Activated CD4-positive, alpha-beta T cell treated with anti-CD3 and anti-CD28 coated beads, Interleukin-2, Interleukin-4, amounts not matched to agents 100 ng/mL and 50 ng/mL, durations not matched to agents 16 hours and 8 hours (primary cell): ENCODE measurements around the gene BCKDK.
A peak's percentile ranks its signal among the peaks of the same experiment; 100 is the strongest.
"Not testable (repeated sequence)": the region's sequence is repeated elsewhere in the genome, so short reads cannot be mapped to it uniquely, and the experiment has no call there.

Source experiments
- DNase-seq: peaks from one replicate; pipeline ENCODE4 v3.0.0-alpha.2; 2020; ENCODE audit warnings: low spot score

The BCKDK gene

DNA sequence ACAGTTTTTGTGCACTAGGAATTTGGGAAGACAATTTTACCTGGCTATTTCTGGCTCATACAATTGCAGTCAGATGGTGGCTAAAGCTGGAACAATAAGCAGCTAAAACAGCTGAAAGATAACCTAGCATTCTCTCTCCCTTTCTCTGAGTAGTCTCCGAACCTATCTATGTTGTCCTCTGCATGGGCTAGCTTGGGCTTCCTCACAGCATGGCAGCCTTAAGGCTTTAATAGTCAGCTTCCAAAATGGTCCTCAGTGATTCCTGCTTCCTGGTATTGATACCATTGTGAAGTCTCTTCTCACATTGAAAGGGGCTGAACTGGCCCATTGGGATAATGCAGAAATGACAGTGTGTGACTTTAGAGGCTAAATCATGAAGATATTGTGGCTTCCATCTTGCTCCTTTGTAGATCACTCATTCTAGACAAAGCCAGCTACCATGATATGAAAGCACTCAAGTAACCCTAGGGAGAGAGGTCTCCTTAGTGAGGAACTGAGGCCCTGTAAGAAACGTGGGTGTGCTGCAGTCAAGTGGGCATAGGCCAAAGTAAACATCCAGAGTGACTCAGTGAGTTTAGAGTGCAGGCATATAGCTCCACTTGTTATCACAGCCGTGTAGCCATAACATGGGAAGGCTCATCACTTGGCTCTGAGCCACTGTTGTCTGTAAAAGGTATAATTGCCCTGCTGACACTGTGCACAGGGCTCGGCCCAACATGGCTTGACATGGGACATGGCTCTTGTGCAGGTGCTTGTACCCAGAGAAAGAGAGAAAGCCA lies 8.1 kb upstream of the BCKDK start:
- no peak for DNase-seq

DNA sequence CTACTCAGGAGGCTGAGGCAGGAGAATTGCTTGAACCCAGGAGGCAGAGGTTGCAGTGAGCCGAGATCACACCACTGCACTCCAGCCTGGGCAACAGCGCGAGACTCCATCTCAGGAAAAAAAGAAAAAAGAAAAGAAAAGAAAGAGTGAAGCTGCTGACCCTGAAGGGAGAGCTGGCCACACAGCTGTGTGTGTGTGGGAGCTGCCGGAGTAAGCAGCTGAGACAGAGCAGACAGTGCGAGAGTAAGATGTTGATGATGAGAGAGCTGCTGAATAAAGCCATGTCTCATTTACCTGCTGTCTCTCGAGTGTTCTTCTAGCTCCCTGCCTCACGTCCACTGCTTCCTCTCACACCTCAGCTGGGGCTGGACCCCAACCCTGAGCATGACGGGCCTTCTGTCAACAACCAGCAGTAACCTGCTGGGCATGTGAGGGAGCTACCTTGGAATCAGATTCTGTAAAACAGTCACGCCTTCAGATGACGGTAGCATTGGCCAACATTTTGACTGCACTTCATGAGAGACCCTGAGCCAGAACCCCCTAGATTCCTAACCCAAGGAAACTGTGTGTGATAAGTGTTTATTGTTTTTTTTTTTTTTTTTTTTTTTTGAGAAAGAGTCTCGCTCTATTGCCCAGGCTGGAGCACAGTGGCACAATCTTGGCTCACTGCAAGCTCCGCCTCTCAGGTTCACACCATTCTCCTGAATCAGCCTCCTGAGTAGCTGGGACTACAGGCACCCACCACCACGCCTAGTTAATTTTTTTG lies 7.1 kb upstream of the BCKDK start:
- DNase-seq = not testable (repeated sequence)

DNA sequence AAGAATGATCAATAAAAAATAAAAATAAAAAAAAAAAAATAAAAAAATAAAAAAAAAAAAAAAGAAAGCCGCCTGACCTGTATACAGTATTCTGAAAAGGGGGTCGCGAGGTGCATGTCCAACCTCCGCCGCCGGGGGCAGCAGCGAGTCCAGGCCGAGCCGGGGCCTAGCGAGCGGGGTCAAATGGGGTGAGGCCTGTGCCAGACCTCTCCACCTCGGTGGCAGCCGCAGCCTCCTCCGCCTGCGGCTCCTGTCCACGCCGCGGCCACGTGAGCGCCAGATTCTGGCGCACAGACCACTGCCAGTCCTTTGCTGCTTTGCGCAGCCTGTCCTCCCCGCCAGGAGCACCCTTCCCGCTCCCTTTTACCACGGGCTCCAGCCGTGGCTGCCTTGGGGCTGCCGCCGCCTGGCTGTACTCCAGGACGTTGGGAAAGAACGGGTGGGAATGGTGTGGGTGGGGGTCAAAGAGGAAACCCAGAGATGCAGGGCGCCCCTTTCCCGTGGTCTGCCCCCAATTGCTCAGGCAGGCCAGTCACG lies 2.4 kb upstream of the BCKDK start:
- DNase-seq = peak; percentile 87

DNA sequence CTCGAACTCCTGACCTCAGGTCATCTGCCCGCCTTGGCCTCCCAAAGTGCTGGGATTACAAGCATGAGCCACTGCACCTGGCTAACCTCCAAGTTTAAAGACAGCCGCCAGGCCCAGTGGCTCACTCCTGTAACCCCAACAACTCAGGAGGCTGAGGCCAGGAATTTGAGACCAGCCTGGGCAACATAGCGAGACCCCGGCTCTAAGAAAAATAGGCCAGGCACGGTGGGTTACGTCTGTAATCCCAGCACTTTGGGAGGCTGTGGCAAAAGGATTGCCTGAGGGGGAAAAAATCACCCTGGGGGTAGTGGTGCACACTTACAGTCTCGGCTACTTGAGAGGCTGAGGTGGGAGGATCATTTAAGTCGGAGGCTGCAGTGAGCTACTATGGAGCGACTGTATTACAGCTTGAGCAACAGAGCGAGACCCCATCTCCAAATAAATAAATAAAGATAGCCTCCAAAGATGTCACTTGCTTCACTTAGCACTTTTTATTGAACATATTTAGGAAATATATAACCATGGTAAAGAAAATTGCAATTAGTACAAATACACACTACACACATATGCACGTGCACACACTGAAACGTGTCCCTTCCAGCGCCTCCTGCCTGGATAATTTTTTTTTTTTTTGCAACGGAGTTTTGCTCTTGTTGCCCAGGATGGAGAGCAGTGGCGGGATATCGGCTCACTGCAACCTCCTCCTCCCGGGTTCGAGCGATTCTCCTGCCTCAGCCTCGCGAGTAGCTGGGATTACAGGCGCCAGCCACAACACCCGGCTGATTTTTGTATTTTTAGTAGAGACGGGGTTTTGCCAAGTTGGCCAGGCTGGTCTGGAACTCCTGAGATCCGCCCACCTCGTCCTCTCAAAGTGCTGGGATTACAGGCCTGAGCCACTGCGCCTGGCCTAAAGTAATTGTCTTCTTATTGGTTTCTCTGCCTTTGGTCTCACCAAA lies 1.4 kb upstream of the BCKDK start:
- no peak for DNase-seq

GRCh38 chr16:31107465-31107867 lies 720 bp upstream of the BCKDK start:
- peak; percentile 69 for DNase-seq

DNA sequence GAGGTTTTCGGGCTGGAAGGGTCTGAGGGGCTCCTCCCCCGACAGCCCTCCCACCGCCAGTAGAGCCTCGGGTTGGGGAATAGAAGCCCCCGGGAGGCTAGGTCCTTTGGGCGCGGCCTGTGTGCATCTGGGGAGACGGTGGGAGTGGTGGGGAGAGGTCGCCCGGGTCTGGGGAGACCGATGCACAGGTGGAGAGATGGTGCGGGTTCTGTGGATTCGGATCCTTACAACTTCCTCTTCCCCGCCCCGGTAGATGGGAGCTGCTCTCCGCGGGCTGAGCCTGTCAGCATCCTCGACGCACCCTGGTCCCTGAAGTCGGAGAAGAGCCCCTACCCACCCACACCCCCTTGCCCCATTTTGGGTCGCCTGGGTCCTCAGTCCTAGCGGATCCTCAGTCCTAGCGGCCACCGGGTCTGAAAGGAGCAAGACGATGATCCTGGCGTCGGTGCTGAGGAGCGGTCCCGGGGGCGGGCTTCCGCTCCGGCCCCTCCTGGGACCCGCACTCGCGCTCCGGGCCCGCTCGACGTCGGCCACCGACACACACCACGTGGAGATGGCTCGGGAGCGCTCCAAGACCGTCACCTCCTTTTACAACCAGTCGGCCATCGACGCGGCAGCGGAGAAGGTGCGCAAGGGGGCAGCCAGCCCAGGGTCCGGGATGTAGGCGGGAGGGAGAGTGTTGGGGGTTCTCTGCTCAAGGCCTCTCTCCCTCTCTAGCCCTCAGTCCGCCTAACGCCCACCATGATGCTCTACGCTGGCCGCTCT lies 790 bp downstream of the BCKDK start:
- no peak for DNase-seq

DNA sequence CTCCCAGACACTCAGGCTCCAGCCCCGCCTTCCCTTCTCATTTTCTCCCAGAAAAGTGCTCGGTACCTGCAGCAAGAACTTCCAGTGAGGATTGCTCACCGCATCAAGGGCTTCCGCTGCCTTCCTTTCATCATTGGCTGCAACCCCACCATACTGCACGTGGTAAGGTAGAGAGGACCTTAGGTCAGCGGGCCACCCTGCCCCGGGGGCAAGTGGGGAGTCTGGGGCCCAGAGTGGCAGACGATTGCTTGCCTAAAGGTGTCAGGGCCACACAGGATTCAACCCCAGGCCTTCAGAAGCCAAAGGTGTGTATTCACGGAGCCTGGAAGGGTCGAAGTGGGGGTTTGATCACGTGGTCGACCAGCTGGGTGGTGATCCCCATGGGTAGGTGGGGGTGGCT lies 1.4 kb downstream of the BCKDK start:
- no peak for DNase-seq

DNA sequence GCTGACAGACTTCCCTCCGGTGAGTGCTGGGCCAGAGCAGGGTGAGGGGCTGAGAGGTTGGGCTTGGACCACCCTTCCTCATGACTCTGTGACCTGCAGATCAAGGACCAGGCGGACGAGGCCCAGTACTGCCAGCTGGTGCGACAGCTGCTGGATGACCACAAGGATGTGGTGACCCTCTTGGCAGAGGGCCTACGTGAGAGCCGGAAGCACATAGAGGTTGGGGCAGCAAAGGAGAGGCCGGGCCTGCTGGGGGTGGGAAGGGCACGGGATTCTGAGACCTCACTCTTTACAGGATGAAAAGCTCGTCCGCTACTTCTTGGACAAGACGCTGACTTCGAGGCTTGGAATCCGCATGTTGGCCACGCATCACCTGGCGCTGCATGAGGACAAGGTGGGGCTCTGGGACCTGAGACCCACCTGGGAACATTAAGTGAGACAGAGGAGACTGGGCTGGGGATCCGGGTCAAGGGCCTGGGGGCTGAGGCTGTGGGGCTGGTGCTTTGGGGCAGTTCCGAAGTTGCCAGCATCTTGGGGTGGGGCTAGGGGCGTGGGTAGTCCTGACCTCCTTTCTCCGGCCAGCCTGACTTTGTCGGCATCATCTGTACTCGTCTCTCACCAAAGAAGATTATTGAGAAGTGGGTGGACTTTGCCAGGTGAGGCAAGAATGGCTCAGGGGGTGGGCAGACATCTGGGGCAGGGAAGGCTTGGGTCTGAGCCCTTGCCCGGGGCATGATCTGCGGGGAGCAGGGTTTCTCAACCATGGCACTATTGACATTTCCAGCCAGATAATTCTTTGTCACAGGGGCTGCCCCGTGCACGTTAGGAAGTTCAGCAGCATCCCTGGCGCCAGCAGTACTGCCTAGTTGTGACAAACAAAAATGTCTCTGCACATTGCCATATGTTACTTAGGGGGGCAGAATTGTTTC lies 2.2 kb downstream of the BCKDK start:
- DNase-seq = no peak

- no peak for DNase-seq
Observed at GRCh38 chr16:31111881-31112466, 3.8 kb downstream of the BCKDK start.

GRCh38 chr16:31112711-31113110 lies 4.5 kb downstream of the BCKDK start:
- no peak for DNase-seq

DNA sequence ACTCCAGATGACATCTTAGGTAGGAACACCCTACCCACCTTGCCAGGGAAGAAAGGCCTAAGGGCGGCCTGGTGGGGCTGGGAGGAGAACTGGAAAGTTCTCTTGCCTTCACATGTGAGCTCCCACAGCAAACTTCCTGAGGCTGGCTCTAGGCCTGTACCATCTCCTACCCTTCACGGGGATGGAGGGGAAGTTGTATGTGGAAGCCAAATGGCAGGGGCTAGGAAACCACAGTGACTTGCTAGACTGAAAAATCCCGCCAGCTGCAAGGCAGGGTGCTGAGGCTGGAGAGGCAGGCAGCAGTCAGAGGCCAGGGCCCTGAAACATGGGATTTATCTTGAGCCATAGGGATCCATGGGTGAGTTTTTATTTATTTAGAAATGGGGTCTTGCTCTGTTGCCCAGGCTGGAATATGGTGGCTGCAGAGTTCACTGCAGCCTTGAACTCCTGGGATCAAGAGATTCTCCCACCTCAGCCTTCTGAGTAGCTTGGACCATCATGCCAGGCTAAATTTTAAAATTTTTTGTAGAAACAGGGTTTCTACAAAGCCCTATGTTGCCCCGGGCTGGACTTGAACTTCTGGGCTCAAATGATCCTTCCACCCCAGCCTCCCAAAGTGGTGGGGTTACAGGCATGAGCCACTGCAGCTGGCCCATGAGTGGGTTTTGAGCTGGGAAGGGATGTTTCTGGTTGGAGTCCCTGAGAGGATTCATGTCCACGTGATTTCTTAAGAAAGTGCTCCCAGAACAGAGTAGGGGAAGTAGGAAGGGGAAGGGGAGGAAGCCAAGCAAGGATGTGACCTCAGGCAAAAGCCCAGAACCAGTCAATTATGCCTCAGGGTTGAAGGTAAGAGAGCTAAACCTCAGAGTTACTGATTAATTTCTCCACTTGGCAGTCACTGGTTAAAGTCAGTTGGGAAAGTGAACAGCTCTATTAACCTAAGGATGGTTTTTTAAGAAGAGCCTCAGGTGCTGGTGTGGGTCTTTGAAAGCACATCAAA lies 5.2 kb downstream of the BCKDK start:
- no peak for DNase-seq

GRCh38 chr16:31114468-31114867 lies 6.3 kb downstream of the BCKDK start:
- DNase-seq = no peak

DNA sequence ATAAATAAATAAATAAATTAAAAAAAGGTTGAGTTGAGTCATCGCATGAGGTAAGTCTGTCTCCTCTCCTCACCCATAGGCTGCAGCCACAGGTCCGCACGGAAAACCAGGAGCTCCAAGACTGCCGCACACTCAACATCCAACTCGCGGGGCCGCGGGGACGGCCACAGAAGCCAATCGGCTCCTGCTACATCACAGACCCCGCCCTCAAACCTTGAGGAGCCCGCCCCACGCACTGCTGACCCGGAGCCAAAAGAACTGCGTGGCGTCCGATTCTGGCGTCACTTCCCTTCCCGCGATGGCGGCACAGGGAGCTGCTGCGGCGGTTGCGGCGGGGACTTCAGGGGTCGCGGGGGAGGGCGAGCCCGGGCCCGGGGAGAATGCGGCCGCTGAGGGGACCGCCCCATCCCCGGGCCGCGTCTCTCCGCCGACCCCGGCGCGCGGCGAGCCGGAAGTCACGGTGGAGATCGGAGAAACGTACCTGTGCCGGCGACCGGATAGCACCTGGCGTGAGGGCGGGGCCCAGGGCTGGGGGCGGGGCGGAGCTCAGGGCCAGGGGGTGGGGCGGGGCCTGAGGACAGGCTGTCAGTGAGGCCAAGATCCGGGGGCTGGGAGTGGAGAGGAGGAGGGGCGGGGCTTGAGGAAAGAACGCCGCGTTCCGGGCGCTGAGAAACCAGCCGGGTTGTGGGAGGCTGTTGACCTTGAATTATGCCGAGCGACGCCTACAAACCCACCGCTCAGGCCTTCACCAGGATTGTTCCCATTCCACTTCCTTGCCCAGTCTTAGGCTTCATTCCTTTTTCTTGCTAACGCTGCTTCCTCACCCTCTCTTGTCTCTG lies 9.4 kb downstream of the BCKDK start, which contains the start of gene KAT8:
TSS of gene KAT8 (plus strand) at position 281 of the 839 bp plus-strand sequence. CDS start at position 299, 18 bp downstream.
- peak; percentile 98 for DNase-seq

GRCh38 chr16:31118223-31119155 lies 10.3 kb downstream of the BCKDK start:
- DNase-seq = no peak

DNA sequence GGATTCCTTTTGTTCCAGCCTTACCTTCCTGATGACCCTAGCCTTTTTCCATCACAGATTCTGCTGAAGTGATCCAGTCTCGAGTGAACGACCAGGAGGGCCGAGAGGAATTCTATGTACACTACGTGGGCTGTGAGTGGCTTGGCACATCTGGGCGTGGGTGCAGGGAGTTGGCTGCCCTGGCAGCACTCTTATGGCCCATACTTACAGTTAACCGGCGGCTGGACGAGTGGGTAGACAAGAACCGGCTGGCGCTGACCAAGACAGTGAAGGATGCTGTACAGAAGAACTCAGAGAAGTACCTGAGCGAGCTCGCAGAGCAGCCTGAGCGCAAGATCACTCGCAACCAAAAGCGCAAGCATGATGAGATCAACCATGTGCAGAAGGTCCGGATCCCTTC lies 11.9 kb downstream of the BCKDK start:
- no peak for DNase-seq

DNA sequence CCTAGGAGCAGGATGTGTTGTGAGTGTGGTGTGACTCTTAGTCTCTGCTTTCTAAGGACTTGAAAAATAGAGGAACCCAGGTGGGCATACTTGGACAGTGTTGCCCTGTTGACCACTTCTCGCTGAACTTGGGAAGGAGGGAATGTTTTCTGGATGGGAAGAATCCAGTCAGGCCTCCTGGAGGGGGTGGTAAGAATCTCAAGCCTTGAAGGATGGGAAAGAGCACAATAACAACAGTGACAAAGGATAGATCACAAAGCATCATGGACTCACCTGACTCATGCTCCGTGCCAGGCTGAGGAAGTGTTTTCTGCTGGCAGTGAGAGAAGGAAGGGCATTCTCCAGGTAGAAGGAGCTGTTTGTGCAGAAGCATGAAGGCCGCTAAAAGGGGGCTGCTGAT lies 17.7 kb downstream of the BCKDK start:
- DNase-seq = no peak
